GM12865 (cell line): ENCODE data around the gene PPOX.

Source experiments
- DNase-seq: peaks from one replicate; pipeline ENCODE4 v3.0.0; 2010; ENCODE audit warnings: low read depth
- H3K4me3 ChIP-seq: 2 replicates; pipeline ENCODE4 v1.5.1; 2011; ENCODE audit warnings: mild to moderate bottlenecking, low read depth, low read length, control low read depth
- CTCF ChIP-seq: IDR thresholded peaks from 2 replicates; pipeline ENCODE4 v1.5.1; 2011; ENCODE audit warnings: low read length, control low read depth, low read depth, inconsistent platforms; ENCODE audit not compliant: insufficient read depth; ENCODE audit errors: missing control alignments

The PPOX gene

GRCh38 chr1:161182214-161182613 lies 16.0 kb downstream of the PPOX start:
- DNase-seq, result peak; percentile 89
- peak overlapping the region; percentile 21 for H3K4me3 ChIP-seq
- TF ChIP-seq CTCF, result no peak

DNA sequence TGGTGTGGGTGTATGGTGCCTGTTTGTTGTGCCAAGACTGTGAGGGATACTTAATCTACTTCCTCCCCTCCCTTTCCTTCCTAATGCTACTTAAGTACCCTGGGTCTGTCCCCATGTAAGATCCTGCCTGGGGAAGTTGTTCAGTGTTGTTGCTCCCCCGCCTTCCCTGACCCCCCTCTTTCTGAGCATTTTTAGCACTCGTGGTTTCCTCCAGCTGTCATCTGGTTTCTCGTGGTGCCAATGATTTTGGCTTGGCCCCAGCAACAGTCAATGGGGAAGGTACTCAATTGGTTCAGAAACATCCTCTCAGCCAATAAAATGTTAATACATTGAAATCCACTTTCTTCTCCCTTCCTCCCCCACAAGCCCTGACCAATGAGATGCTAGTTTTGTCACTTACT lies 19.1 kb downstream of the PPOX start:
- DNase-seq, result peak; percentile 97

GRCh38 chr1:161185732-161186311 lies 19.6 kb downstream of the PPOX start:
- no peak for TF ChIP-seq CTCF
- peak overlapping the region; percentile 45 for H3K4me3 ChIP-seq
- peak; percentile 70 for DNase-seq

More for the DNA sequence above, 19.1 kb downstream of the PPOX start:
- TF ChIP-seq CTCF, result no peak
- H3K4me3 ChIP-seq, result peak overlapping the region; percentile 63

- no peak overlapping the region for H3K4me3 ChIP-seq
- no peak for TF ChIP-seq CTCF
- no peak for DNase-seq
These were observed 21.1 kb downstream of the PPOX start for GRCh38 chr1:161187311-161187710.

GRCh38 chr1:161188381-161188780 lies 22.2 kb downstream of the PPOX start:
- no peak for DNase-seq
- H3K4me3 ChIP-seq, result no peak overlapping the region
- TF ChIP-seq CTCF, result no peak

GRCh38 chr1:161189036-161189435 lies 22.8 kb downstream of the PPOX start:
- no peak overlapping the region for H3K4me3 ChIP-seq
- TF ChIP-seq CTCF, result no peak
- no peak for DNase-seq

GRCh38 chr1:161190962-161191521 lies 24.8 kb downstream of the PPOX start:
- H3K4me3 ChIP-seq, result no peak overlapping the region
- DNase-seq, result no peak
- no peak for TF ChIP-seq CTCF
